Measurements from ENCODE around the gene LRRC4C.

LRRC4C gene

GRCh38 chr11:41267451-41267850 is 192.0 kb downstream of the LRRC4C start:
- DNase-seq (ENCODE audit: low read depth in 4 of 4, low spot score in 1 of 4): no peak

- DNase-seq (ENCODE audit: low read depth in 4 of 4, low spot score in 1 of 4): no peak
Measured at GRCh38 chr11:41256041-41256440, 203.4 kb downstream of the LRRC4C start.

- DNase-seq (ENCODE audit: low read depth in 4 of 4, low spot score in 1 of 4): no peak
Measured at GRCh38 chr11:41254966-41255365, 204.5 kb downstream of the LRRC4C start.

- DNase-seq (ENCODE audit: low read depth in 4 of 4, low spot score in 1 of 4): no peak
Measured at GRCh38 chr11:41250408-41250935, 209.0 kb downstream of the LRRC4C start.

GRCh38 chr11:41247621-41248020 is 211.8 kb downstream of the LRRC4C start:
- no peak for DNase-seq (ENCODE audit: low read depth in 4 of 4, low spot score in 1 of 4)

- DNase-seq (ENCODE audit: low read depth in 4 of 4, low spot score in 1 of 4): no peak
Measured at GRCh38 chr11:41246399-41246745, 213.1 kb downstream of the LRRC4C start.

GRCh38 chr11:41245704-41246398 is 213.6 kb downstream of the LRRC4C start:
- DNase-seq (ENCODE audit: low read depth in 4 of 4, low spot score in 1 of 4): no peak

GRCh38 chr11:41245184-41245583 is 214.3 kb downstream of the LRRC4C start:
- no peak for DNase-seq (ENCODE audit: low read depth in 4 of 4, low spot score in 1 of 4)

GRCh38 chr11:41237382-41237781 is 222.1 kb downstream of the LRRC4C start:
- DNase-seq (ENCODE audit: low read depth in 4 of 4, low spot score in 1 of 4): no peak

- no peak for DNase-seq (ENCODE audit: low read depth in 4 of 4, low spot score in 1 of 4)
Measured at GRCh38 chr11:41235668-41236067, 223.8 kb downstream of the LRRC4C start.

- no peak for DNase-seq (ENCODE audit: low read depth in 4 of 4, low spot score in 1 of 4)
Measured at GRCh38 chr11:41225856-41226633, 233.4 kb downstream of the LRRC4C start.

- DNase-seq (ENCODE audit: low read depth in 4 of 4, low spot score in 1 of 4): no peak
Measured at GRCh38 chr11:41222236-41222635, 237.2 kb downstream of the LRRC4C start.

GRCh38 chr11:41206388-41206787 is 253.1 kb downstream of the LRRC4C start:
- no peak for DNase-seq (ENCODE audit: low read depth in 4 of 4, low spot score in 1 of 4)

GRCh38 chr11:41201156-41201555 is 258.3 kb downstream of the LRRC4C start:
- no peak for DNase-seq (ENCODE audit: low read depth in 4 of 4, low spot score in 1 of 4)

GRCh38 chr11:41190437-41191082 is 268.9 kb downstream of the LRRC4C start:
- DNase-seq (ENCODE audit: low read depth in 4 of 4, low spot score in 1 of 4): no peak

GRCh38 chr11:41189701-41190436 is 269.6 kb downstream of the LRRC4C start:
- DNase-seq (ENCODE audit: low read depth in 4 of 4, low spot score in 1 of 4): no peak

GRCh38 chr11:41177791-41178190 is 281.7 kb downstream of the LRRC4C start:
- no peak for DNase-seq (ENCODE audit: low read depth in 4 of 4, low spot score in 1 of 4)

GRCh38 chr11:41175304-41175972 is 284.0 kb downstream of the LRRC4C start:
- no peak for DNase-seq (ENCODE audit: low read depth in 4 of 4, low spot score in 1 of 4)

GRCh38 chr11:41146326-41146725 is 313.1 kb downstream of the LRRC4C start:
- DNase-seq (ENCODE audit: low read depth in 4 of 4, low spot score in 1 of 4): no peak

GRCh38 chr11:41145420-41145819 is 314.0 kb downstream of the LRRC4C start:
- DNase-seq (ENCODE audit: low read depth in 4 of 4, low spot score in 1 of 4): no peak

GRCh38 chr11:41134971-41135370 is 324.5 kb downstream of the LRRC4C start:
- no peak for DNase-seq (ENCODE audit: low read depth in 4 of 4, low spot score in 1 of 4)

All from stimulated activated CD4-positive, alpha-beta T cell treated with anti-CD3 and anti-CD28 coated beads, Interleukin-1b, Interleukin-23, amount 100 ng/mL, for 24 hours (primary cell).